Psoas muscle (tissue), 8 donors: ENCODE data around the gene C18orf63. TPM values are rescaled to one million over a fixed set of nuclear protein-coding genes. Genes with fewer than 3 reads are reported as not detected.

Experiments used
- ATAC-seq, 4 donors: fragments of 200-7000 bp; cut with Tn5 transposase; one replicate each; pipeline ENCODE4 v1.9.1; 2020; ENCODE audit warnings: moderate library complexity in 3 of 4, mild to moderate bottlenecking in 2 of 4
- DNase-seq, 2 donors: peaks; one replicate each; pipeline ENCODE4 v3.0.0-alpha.2; 2020
- H3K27ac ChIP-seq: fragments of 200-600 bp; one replicate; pipeline ENCODE4 v1.8.0; 2022
- H3K27me3 ChIP-seq, 3 donors: fragments of 200-600 bp in 1 of 3; one replicate each; pipeline versions ENCODE4 v1.6.1 to v1.8.0; 2013 to 2022; ENCODE audit warnings: low read length in 2 of 3, mild to moderate bottlenecking in 2 of 3, moderate library complexity in 1 of 3; ENCODE audit not compliant: insufficient read depth in 3 of 3
- H3K36me3 ChIP-seq, 2 donors: fragments of 200-600 bp in 1 of 2; one replicate each; pipeline versions ENCODE4 v1.6.1 to v1.8.0; 2013 to 2022; ENCODE audit warnings: low read depth in 1 of 2, mild to moderate bottlenecking in 1 of 2, moderate library complexity in 1 of 2; ENCODE audit not compliant: insufficient read depth in 1 of 2
- H3K4me1 ChIP-seq: fragments of 200-600 bp; one replicate; pipeline ENCODE4 v1.8.0; 2022
- H3K4me3 ChIP-seq: fragments of 200-600 bp; one replicate; pipeline ENCODE4 v1.8.0; 2022; ENCODE audit warnings: mild to moderate bottlenecking
- H3K9me3 ChIP-seq: fragments of 200-600 bp; one replicate; pipeline ENCODE4 v1.8.0; 2022
- WGBS, 3 donors: extraction: QIAGEN DNeasy Blood & Tissue Kit; methylation state at CpG; one replicate each; pipeline versions ENCODE4 v1.1.6 to v1.1.7; 2013; 5-methylcytosine and 5-hydroxymethylcytosine counted together
- intact Hi-C, 2 donors: fragments of 100-400 bp; cut with DNase I; formaldehyde crosslinking; loops; one replicate each; pipeline versions ENCODE4 v1.11.0 to v1.14.2; 2022
- polyA plus RNA-seq, 3 donors: library from polyadenylated mRNA; stranded (reverse); fragments of 200-250 nt; gene quantifications; one replicate each; pipeline ENCODE4 v1.2.3, GENCODE V29; 2013
- total RNA-seq, 4 donors: library from RNA; stranded (reverse); fragmentation: NEBNext Ultra II Directional in 2 of 4; extraction: Animal tissue kit (Norgen Biotek cat#: 25700) in 2 of 4; gene quantifications; one replicate each; pipeline versions ENCODE4 v1.2.1 to v1.2.4, GENCODE V29; 2021 to 2023
- TF ChIP-seq, protein P1 (sequence below): fragments of 200-600 bp; IDR thresholded peaks from one replicate; pipeline ENCODE4 v1.8.0; 2022; ENCODE audit warnings: antibody characterized with exemption
- donor health status: healthy with polysubstance abuse.
- donor health status: DM: no; HTN: no; CAD: no; lungs with moderate emphysema.
- donor health status: Bipolar disorder and iron deficiency.
- donor health status: healthy.
- donor health status: DM: yes; HTN: yes; CAD: no.
- donor health status: DM: no; HTN: no; CAD: no.
- donor health status: DM: no; HTN: no; CAD: no.
- donor health status: DM: yes; HTN: yes; CAD: no.

C18orf63 gene
- total and polyA plus RNA-seq, 7 donors: not detected

DNA sequence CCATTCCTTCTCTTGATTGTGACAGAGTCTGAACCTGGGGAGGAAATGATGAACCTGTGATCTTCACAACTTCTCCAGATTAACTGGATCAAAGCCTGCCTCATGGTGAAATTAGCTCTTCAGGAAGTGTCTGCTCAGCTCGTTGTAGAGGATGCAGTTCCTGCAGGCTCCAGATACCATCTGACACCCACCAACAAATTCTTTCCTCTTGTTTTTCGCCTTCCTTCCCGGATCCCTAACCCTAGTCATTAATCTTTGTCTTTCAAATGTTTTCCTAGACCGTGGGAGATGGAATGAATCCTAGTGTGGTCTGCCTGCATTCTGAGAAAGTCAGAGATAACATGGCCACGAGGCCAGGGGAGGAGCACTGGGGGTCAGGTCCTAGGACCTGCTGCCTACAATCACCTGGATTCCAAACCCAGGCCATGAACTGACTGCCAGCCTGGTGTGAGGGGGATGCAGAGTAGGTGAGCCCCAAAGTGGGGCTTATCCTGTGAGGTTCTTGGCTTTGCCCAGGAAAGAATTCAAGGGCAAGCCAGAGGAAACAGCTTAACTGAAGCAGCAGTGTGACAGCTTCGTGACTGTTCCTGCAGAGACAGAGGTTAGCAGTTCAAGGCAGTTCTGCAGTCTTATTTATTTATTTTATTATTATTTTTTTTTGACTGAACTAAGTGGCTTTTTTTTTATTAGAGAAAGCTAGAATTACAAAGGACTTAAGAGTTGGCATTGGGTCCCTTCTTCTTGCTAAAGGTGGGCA is 73.7 kb downstream of the C18orf63 start:
- H3K4me3 ChIP-seq: no peak overlapping the region
- ATAC-seq (no peak), DNase-seq (no peak)
- 44 to 46% (median 45%) methylated on average over 6 of the region's 6 CpGs for WGBS, 3 donors
- no peak overlapping the region for H3K27ac ChIP-seq
- peaks cover 0 to 3% (median 0%) of the 10 kb centered on the region in 3 donors for H3K27me3 ChIP-seq
- no peaks in the 10 kb centered on the region for H3K9me3 ChIP-seq
- TF ChIP-seq, protein P1, sequence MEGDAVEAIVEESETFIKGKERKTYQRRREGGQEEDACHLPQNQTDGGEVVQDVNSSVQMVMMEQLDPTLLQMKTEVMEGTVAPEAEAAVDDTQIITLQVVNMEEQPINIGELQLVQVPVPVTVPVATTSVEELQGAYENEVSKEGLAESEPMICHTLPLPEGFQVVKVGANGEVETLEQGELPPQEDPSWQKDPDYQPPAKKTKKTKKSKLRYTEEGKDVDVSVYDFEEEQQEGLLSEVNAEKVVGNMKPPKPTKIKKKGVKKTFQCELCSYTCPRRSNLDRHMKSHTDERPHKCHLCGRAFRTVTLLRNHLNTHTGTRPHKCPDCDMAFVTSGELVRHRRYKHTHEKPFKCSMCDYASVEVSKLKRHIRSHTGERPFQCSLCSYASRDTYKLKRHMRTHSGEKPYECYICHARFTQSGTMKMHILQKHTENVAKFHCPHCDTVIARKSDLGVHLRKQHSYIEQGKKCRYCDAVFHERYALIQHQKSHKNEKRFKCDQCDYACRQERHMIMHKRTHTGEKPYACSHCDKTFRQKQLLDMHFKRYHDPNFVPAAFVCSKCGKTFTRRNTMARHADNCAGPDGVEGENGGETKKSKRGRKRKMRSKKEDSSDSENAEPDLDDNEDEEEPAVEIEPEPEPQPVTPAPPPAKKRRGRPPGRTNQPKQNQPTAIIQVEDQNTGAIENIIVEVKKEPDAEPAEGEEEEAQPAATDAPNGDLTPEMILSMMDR: no peak
- no peaks in the 10 kb centered on the region for H3K4me1 ChIP-seq
- H3K36me3 ChIP-seq: no peaks in the 10 kb centered on the region
- intact Hi-C loops: no loop called here

DNA sequence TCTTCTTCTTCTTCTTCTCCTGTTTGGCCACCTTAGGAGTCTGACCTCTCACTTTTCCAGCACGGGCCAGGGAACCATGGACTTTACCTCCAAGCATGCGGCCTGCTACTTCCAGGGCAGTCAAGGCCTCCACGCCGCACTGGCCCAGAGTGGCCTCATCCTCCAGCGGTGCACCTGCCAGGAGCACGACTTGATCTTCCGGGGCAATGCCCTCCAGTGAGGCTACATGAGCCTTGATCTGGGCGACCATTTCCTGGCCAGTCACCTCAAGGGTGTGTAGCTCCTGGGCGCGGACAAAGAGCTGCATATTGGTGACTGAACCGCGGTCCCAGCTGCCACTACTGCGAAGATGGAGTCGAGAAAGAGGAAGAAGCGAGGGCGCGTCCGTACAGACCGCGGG is 74.4 kb downstream of the C18orf63 start:
- DNase-seq (no peak), ATAC-seq (no peak)
- no peak overlapping the region for H3K4me3 ChIP-seq
- H3K4me1 ChIP-seq: no peaks in the 10 kb centered on the region
- no peaks in the 10 kb centered on the region for H3K36me3 ChIP-seq
- 95 to 96% (median 96%) methylated on average over 20 of the region's 20 CpGs for WGBS, 3 donors
- intact Hi-C loops: no loop called here
- peaks cover 0 to 3% (median 0%) of the 10 kb centered on the region in 3 donors for H3K27me3 ChIP-seq
- no peaks in the 10 kb centered on the region for H3K9me3 ChIP-seq
- no peak overlapping the region for H3K27ac ChIP-seq
- TF ChIP-seq, protein P1: no peak

DNA sequence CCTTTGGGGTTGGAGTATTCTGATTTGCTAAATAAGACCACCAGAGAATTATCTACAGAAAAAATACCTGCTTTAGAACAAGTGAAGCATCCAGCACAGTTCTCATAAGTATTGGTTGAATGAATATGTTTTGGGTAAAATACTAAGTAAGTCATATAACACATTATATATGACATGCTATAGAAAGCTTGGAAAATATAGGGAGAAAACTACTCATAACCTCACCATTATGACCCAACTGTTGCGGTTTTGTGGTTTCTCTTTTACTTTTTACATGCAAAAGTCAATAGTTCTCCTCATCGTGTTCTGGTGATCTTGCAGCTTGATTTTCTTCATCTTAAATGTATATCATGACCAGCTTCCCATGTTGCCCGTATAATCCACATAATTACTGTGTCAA is 75.3 kb downstream of the C18orf63 start:
- intact Hi-C loops: no loop called here
- 49 to 58% (median 54%) methylated on average over 3 of the region's 3 CpGs for WGBS, 3 donors
- Histone ChIP-seq H3K27ac (no peak overlapping the region), H3K4me1 (no peaks in the 10 kb centered on the region), H3K27me3 (peaks cover 0 to 3% (median 0%) of the 10 kb centered on the region in 3 donors), H3K36me3 (no peaks in the 10 kb centered on the region), H3K9me3 (no peaks in the 10 kb centered on the region), H3K4me3 (no peak overlapping the region)
- TF ChIP-seq, protein P1: no peak
- ATAC-seq (no peak), DNase-seq (no peak)

DNA sequence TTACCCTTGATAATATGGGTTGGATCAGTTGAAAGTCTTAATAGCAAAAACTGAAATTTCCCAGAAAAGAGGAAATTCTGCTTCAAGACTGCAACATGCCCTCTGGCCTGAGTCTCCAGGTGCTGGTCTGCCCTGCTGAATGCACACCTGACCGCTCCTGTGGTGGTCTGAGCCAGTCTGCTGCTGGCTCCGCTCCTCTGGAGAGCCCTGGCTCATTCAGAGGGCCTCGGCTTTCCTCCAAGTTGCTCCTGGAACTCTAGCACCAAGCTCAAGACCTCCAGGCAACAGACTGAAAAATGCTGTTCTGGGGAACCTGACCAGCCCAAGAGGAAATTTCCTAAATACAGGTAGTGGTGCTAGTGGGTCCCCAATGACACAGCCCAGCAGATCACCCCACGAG is 76.7 kb downstream of the C18orf63 start:
- H3K4me3 ChIP-seq: no peak overlapping the region
- DNase-seq: no peak
- H3K27ac ChIP-seq: no peak overlapping the region
- intact Hi-C loops: no loop called here
- H3K4me1 ChIP-seq: no peaks in the 10 kb centered on the region
- no peaks in the 10 kb centered on the region for H3K36me3 ChIP-seq
- H3K9me3 ChIP-seq: no peaks in the 10 kb centered on the region
- WGBS, 3 donors: 86 to 93% (median 88%) methylated on average over 4 of the region's 4 CpGs
- TF ChIP-seq, protein P1: no peak
- ATAC-seq: no peak
- peaks cover 0 to 3% (median 0%) of the 10 kb centered on the region in 3 donors for H3K27me3 ChIP-seq

DNA sequence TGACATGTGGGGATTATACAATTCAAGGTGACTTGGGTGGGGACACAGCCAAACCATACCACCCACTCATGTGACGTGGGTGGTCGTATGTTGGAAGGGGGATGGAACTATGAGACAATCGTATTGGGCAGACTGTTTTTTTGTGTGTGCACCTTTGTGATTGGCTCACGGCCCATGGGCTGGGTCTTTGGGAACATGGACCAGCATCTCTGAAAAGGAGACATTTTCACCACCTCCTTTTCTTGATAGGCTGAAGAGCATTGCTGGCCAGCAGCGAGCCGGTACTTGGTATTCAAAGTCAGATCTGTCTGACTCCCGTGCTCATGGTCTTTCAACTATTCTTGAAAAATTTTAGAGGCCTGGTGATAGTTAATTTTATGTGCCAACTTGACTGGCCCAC is 79.4 kb downstream of the C18orf63 start:
- intact Hi-C loops: no loop called here
- 92 to 95% (median 95%) methylated on average over 7 of the region's 7 CpGs for whole genome bisulfite sequencing, 3 donors
- Histone ChIP-seq H3K27me3 (peaks cover 0 to 3% (median 0%) of the 10 kb centered on the region in 3 donors), H3K36me3 (no peaks in the 10 kb centered on the region), H3K4me3 (no peak overlapping the region), H3K9me3 (no peaks in the 10 kb centered on the region), H3K27ac (no peak overlapping the region), H3K4me1 (no peaks in the 10 kb centered on the region)
- DNase-seq (no peak), ATAC-seq (no peak)
- TF ChIP-seq, protein P1: no peak
